ENCODE data around the gene TWF1.
"Not testable (repeated sequence)": the region's sequence is repeated elsewhere in the genome, so short reads cannot be mapped to it uniquely, and the experiment has no call there.

TWF1 gene

DNA sequence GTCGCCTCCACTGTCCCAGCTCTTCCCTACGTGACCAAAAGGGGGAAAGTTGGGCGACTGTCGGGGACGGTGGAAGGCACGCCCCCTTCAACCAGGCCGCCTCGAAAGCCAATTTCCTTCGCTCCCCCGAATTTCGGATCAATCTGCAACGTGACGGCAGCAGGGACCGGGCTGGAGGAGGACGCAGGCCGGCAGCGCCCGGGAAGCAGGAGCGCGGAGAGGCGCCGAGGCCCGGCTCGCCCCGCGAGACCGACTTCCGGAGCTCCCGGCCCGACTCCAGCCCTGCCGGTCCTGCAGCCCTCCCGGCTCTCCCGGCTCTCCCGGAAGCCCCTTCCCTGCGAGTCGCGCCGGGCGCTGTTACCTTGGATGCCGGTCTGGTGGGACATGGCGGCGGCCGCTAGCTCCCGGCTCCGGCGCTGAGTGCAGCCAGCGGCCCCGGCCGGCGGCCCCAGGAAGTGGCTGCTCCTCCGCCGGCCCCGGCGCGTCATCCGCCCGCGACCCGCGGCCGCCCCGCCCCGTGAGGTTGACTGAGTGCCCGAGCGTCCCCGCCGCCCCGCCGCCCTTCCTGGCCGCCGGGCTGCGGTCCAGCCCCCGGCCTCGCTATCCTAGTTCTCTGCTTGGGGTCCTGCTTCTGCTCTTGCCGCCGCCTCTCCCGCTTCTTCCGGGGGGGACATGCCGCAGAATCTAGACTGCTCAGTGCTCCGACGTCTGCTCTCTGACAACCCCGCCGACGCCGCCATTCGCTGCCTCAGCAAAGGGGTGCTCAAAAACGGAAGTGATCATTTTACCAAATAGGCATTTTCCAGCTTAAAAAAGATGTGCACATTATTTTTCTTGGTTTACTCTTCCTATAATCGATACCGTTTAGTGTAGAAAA is at the start of gene TWF1:
TSS of gene TWF1 (minus strand) at position 458 of the 877 bp plus-strand sequence. CDS start at position 386, 72 bp downstream.
- peak; percentile 80 for DNase-seq

DNA sequence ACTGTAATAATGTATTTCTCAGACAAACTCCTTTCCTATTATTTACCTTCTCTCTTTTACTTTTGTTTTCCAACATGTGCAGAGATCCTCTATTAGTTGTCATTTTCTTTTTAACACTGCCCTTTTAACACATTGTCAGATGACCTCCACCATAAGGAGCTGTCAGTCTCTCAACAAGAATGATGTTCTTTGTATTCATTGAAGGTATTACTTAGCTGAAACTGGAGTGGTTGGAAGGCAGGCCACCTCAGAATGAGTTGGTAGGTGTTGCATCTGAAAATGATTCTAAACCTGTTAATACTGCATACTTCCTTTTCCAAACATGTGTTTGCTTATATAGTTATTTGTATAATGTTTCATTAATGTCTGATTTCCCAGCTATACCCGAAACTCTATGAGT is 46.6 kb upstream of the TWF1 start:
- DNase-seq: no peak

DNA sequence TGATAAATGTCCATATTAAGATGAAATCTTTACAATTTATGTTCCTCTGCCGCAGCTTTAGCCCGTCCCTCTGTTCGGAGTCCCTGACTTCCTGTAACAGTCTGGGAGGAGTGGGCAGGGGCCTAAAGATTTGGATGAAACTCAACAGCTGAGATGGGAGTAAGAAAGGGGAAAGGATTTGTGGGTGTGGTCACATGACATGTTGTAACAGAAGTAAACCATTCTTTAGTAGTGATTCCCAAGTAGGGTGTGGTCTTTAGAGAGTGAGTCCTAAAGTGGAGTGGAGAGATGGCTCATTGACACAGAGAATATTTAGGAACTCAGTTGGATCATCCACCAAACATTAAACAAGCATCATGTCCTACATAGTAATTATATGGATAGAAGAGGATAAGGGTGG is 42.7 kb upstream of the TWF1 start:
- DNase-seq: no peak

DNA sequence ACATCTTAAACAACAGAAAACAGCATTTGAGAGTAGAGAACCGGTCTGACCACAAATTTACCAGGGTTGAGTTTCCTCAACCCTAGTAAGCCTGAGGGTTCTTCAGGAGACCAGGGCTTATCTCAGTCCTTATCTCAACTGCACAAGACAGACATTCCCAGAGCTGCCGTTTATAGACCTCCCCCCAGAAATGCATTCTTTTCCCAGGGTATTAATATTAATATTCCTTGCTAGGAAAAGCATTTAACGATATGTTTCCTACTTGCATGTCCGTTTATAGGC is 42.0 kb upstream of the TWF1 start:
- no peak for DNase-seq

DNA sequence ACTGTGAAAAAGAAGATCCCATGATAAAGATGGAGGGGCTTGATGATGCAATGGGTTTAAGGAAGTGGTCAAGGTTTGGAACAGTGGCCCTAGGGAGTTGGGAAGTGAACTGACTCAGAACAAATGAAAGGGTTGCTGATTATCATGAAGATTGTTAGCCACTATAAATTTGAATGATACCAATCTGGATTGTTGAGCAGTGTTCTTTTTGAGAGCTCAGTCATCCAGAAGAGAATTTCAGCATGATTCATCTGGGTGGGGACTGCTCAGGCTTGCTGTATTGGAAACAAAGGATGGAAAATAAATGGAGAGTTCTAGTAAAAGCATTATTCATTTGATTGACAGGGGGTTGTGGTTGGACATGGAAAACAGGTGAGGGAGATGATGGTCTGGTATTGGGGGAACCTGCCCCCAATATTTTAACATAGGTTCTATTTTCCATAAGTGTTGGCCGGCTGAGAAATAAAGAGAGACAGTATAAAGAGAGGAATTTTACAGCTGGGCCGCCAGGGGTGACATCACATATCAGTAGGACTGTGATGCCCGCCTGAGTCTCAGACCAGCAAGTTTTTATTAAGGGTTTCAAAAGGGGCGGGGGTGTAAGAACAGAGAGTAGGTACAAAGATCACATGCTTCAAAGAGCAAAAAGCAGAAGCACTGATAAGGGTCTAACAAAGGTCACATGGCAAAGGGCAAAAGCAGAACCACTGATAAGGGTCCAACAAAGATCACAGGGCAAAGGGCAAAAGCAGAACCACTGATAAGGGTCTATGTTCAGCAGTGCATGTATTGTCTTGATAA is 41.5 kb upstream of the TWF1 start:
- not testable (repeated sequence) for DNase-seq

DNA sequence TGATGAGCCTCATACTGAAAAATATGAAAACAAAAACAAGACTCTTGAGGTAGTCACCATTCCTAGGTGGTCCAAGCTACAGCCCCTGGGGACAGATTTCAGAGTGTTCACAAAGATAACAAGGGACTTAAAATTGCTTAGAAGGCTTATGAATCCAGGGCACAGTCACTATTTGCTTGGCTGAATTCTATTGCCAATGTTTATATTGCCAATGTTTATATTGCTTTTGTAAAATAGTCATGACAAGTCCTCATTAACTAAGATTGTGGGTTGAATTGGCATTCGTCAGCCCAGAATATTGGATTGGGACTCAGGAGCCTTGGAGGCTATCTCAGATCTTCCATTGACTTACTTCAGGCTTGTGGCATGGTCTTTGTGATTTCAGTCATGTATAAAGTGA is 36.1 kb upstream of the TWF1 start:
- no peak for DNase-seq

DNA sequence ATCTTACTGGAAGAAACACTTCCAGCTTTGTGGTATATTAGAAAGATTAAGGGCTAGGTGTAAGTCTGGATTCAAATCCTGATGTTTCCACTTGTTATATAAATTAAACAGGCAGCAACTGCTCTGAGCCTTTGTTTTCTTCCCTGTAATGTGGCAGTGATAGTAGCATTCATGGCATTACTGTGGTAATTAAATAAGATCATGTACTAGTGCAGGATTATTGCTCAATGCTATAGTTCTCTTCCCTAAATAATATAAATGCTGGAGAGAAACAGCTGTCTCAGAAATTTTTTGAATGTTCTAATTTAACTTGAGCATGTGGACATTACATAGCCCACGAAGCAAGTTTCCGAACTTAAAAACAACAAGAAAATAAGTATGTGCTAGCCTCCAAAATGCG is 35.1 kb upstream of the TWF1 start:
- no peak for DNase-seq

DNA sequence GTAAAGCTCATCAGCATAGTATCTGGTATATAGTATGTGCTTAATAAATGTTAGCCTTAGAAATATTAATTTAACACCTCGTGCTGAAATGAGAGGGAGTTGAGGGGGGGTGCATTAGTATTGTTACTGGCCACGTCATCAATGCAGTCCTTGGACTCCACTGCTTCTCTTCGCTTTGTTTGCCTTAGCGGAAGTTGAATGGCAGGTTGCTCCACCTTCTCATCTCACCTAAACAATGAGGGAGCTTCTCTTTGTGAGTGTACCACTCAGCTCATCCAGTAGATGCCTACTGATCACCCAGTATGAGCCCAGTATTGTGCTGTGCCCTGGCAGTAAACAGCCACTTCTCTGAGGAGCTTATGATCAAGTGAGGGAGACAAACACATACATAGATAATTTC is 34.2 kb upstream of the TWF1 start:
- no peak for DNase-seq

DNA sequence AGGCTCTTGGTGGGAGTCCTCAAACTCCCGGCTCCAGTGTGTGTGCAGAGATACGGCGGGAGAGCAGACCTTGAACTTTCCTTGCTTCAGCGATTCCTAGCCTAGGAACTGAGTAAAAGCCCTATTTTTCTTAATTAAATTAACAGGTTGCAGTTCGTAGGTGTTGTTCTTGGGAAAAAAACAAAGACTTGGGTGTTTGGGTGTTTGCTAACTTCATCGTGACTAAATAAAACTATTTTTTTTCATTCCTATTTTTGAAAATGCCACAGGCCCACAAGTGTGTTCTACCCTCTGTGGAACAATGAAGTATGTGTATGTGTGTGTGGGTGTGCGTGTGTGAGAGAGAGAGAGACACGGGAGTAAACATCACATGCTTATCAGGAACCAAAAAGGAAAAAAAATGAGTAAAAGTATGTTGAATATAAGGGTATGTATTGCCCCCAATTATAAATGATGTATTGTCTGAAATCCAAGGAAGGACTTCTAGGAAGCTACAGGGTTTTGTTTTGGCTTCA is 30.4 kb upstream of the TWF1 start:
- no peak for DNase-seq

DNA sequence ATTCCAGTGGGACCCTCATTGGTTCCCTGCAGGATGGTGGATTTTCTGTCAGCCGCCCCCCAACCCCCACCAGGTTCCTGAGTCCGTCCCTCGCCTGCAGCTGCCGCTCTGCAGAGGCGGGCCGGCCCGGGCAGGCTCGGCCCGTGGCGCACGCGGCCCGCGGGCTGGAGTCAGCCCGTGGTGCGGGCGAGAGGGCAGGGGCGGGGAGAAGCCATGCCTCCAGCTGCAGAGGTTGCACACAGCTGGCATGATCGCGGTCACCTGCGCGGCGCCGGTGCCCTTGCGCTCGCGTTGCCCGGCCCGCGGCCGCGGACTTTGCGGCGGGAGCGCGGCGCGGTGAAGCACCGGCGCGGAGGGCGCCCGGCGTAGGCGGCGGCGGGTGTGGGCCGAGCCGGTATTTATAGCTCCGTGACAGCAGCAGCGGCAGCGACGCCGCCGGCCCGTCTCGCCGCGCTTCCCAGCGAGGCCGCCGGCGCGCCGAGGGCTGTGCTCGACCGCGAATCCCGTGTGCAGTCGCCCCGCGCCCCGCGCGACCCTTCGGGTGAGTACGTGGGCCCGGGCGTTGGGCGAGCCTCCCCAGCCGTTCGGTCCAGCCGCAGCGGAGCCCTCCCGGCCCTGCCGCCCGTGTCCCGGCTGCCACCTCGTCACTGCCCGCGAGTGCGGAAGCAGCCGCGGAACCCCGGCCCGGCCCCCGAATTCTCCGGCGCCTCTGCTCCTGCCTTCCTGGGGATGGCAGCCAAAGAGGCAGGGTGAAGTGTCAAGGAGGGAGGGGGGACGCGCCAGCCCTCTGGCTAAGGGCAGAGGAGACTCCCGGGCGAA is 29.7 kb upstream of the TWF1 start, which contains the start of gene TMEM117:
TSS of gene TMEM117 (plus strand) at position 426 of the 819 bp plus-strand sequence.
- peak; percentile 56 for DNase-seq

DNA sequence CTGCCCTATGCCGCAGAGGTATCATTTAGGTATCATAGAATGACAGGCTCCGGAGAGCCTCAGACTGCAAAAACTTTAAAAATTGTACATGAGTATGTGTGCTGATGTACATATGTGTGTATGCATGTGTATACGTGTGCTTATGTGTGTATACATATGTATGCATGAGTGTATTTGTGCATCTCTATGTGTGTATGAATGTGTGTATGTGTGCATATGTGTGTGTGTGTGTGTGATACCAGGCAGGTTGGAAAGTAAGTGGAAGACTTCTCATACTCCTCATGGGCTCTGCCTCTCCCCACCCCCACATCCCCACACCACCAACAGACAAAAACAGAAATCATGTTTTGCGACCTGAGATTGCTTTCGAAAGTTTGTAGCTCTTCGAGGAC is 29.1 kb upstream of the TWF1 start:
- DNase-seq: no peak

DNA sequence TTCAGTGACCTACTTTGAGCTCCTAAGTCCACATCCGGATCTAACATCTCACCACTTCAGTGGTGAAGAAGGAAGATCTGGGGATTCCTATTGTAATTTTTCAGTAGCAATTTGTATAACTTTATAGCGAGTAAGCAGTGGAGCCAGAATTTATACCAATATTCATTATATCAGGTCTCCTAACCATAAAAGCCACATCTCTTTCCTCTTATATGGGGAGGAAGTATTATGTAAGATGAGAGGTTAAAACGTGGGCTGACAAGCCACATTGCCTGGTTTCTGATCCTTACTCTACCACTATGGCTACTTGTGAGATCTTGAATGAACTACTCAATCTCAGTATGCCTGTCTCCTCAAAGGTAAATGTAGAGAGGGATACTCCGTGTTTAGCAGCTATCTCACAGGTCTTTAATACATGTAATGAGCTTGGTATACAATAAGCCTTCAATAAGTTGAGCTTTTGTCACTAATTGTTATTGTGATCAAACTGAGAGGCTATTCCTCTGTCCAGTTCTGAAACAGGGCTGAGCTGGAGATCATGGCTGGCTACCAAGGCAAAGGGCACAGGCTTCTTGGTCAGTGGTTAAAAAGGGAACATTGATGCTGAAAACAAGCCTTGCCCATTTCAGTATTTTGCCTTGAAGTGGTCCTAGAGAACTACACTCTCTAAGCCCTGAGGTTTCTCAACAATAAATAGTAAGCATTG is 26.5 kb upstream of the TWF1 start:
- DNase-seq: no peak

DNA sequence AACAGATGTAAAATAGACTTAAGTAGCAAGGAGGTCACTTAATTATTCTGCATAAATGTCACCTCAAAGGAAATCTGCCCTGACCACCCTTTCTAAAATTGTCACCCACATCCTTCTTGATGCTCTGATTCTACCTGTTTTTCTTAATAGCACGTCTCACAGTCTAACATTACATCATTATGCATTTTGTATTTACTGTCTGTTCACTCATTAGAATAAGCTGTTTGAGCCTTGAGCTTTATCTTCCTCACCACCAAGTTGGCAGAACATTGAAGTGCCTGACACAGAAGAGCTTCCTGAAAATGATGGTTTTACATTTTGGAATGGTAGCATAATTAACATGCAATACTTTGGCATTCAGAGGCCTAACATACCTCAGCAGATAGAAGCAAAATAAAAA is 21.0 kb upstream of the TWF1 start:
- DNase-seq: no peak

DNA sequence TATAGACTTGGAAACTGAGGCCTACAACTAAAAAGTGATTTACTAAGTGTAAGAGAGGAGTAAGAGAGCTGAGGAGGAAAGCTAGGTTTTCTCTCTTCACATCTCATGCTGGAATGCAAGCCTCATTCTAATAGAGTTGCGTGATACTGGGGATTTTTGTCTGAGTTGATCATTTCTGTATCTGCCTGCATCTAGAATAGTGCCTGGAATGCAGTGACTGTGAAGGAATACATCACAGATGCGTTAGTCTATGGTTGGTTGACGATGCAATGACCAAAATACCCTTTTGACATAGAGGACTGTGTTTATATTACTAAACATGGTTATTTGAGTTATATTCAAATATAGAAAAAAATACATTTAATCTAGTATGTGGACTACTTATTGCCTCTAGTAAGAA is 20.6 kb upstream of the TWF1 start:
- no peak for DNase-seq

DNA sequence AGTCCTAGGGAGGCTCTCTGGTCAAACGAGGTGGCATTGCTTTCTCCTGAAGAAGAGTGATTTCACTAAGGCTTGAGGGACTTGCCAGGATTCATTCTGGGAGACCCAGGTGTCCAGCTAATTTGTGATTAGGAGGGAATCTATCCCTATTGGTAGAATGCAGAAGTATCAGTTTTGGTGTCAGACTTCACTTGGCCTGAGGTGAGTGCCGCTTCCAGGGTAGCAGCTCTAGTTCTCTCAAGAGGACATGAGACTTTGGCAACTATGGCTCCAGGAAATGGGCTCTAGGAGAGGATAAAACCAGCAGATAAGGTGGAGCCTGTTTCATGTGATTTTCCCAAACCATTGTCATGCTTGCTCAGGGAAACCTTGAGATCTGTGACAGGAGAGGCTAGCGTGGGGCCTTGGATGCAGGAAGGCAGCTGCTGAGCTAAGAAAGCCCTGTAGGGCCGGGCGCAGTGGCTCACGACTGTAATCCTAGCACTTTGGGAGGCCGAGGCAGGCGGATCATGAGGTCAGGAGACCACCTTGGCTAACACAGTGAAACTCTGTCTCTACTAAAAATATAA is 18.2 kb upstream of the TWF1 start:
- no peak for DNase-seq

DNA sequence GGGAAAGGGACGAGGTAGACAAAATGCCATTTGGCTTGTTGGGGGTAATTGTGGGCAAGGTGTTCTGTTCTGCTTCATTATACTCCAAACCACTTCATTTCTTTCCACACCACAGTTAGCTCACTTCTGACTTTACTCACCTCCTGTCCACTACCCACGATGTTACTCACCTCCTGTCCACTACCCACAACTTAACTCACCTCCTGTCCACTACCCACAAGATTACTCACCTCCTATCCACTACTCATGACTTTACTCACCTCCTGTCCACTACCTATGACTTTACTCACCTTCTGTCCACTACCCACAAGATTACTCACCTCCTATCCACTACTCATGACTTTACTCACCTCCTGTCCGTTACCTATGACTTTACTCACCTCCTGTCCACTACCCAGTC is 10.1 kb upstream of the TWF1 start:
- no peak for DNase-seq

DNA sequence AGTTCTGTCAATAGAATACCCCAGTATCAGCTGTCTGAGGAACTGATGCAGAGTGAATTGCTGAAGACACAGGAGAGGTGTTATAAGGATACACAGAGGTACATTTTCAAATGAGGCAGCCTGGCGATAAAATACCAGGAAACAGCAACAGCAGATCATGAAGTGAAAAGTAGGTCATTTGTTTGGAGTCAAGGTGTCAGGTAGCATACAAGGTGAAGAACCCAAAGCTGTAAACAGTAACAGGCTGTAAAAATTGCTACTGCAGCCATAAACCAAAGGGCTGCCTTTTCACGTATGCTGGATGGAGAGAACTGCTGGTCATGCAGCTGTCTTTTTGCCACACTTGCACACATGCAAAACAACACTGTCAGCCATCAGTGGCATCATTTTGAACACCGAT is 9.3 kb upstream of the TWF1 start:
- DNase-seq: no peak

DNA sequence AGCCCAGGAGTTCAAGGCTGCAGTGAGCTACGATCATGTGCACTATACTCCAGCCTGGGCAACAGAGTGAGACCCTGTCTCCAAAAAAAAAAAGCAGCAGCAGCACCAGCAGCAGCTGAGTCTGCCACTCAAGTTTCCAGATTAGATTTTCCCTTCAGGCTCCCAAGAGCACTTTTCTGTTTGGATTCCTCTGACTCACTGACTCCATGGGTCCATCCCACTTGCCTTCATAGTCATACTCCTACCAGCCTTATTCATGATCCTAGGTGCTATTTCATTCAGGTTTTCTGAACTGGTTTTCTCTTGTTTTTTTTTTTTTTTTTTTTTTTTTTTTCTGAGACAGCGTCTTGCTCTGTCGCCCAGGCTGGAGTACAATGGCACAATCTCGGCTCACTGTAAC is 6.8 kb upstream of the TWF1 start:
- no peak for DNase-seq

DNA sequence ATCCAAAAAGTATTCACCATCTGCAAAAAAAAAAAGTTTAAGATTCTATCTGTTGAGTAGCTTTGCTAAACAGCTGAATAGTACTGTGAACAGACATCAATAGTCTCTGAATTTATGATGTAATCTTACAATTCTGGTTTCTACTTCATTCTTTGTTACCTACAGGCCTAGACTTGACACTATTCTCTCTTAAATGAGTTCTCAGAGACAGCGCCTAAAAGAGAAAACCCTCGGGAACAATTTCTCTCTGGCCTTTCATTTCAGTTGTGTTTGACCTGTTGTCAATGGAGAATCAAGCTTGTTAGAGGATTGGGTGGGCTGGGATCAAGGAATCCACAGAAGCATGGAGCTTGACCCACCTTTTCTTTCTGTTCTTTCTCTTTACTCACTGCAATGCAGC is 5.9 kb upstream of the TWF1 start:
- DNase-seq: no peak

DNA sequence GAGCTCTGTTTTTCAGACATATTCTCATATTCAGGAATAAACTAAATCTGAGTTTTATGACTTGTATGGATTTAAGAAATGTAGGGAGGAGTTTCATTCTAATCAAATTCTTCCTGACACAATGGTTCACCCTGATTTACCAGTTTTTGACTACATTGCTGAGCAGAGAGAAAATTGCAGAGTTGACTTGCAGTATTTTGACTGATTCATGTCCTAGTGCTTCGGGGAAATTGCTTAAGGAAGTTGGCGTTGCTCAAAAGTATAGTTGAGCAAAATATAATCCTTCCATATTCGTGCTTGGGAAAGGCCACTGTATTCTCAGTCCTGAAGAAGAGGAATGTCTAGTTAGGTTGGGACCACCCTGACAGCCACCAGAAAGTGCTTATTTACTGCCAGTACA is 1.3 kb upstream of the TWF1 start:
- no peak for DNase-seq

DNA sequence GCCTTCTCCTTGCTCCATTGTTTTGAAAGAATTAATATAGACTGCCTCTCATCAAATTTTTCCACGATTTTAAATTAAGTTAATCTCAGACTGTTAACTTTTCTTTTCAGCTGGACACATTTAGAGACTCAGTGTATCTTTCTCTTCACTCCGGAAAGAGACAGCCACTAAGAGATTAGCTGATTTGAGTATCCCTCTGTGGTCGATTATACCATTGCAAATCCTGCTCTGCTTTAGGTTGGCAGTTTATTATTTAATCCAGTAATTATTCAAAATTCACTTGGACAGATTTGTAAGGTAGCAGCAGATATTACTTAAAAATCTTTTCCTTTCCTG is 588 bp upstream of the TWF1 start:
- no peak for DNase-seq

DNA sequence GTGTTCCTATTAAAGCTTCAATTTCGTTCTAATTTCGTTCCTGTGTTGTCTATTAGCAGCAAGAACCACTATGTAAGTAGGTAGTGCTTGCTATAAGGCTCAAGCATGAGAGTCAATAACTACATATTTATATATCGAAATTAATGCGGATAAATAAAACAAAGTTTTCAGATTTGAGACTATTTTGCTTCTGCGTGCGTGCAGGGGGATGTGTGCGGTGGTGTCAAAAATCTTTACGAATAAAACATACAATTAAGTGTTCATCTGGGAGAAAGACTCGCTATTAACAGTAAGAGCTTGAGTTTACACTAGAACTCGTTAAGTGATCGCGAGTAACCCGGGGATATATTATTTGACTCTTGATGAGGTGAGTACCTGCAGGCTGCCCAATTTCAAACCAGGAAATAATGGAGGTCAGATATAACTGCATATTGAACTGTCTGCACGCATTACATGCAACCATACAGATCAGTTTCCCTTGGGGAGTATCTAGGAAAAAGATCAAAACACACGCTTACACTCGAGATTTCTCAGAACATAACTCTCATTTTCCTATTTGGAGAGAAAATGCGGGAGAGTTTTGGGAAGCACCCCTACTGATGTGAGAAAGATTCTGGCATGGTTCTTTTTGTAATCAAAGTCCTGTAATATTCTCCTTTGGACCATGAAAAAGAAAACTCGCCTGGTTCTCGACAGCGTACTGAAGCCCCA is 813 bp downstream of the TWF1 start:
- no peak for DNase-seq
